Fibroblast of villous mesenchyme (primary cell): ENCODE data around the gene COMMD2. TPM values are rescaled to one million over a fixed set of nuclear protein-coding genes. Genes with fewer than 3 reads are reported as not detected.

Experiments used
- DNase-seq: peaks from one replicate; pipeline ENCODE4 v3.0.0-alpha.2; 2010; ENCODE audit warnings: low read depth
- H3K4me3 ChIP-seq: 2 replicates; pipeline ENCODE4 v1.5.1; 2011; ENCODE audit warnings: low read depth, mild to moderate bottlenecking, low read length
- CTCF ChIP-seq: IDR thresholded peaks from 2 replicates; pipeline ENCODE4 v1.5.1; 2012; ENCODE audit warnings: low read depth, mild to moderate bottlenecking, low read length; ENCODE audit not compliant: insufficient read depth
- total RNA-seq: library from RNA; depleted of rRNA; stranded (reverse); fragments of >200 nt; gene quantifications from 2 replicates; pipeline ENCODE4 v1.2.3, GENCODE V29; 2012

The COMMD2 gene
- total RNA-seq, 1 donor: 34.5 TPM

GRCh38 chr3:149776170-149776569 lies 23.9 kb upstream of the COMMD2 start:
- DNase-seq: no peak
- no peak for TF ChIP-seq CTCF
- H3K4me3 ChIP-seq: no peak overlapping the region

GRCh38 chr3:149772861-149773260 lies 20.6 kb upstream of the COMMD2 start:
- DNase-seq: no peak
- TF ChIP-seq CTCF: no peak
- H3K4me3 ChIP-seq: no peak overlapping the region

- TF ChIP-seq CTCF: peak; percentile 83
- H3K4me3 ChIP-seq: no peak overlapping the region
- DNase-seq: peak; percentile 45
Observed at GRCh38 chr3:149771652-149772271, 19.5 kb upstream of the COMMD2 start.

- no peak overlapping the region for H3K4me3 ChIP-seq
- TF ChIP-seq CTCF: peak; percentile 12
- DNase-seq: no peak
Observed at GRCh38 chr3:149770246-149770645, 18.0 kb upstream of the COMMD2 start.

- TF ChIP-seq CTCF: no peak
- no peak for DNase-seq
- no peak overlapping the region for H3K4me3 ChIP-seq
Observed at GRCh38 chr3:149768704-149769103, 16.4 kb upstream of the COMMD2 start.

- no peak for DNase-seq
- TF ChIP-seq CTCF: no peak
- no peak overlapping the region for H3K4me3 ChIP-seq
Observed at GRCh38 chr3:149767720-149768119, 15.4 kb upstream of the COMMD2 start.

- DNase-seq: peak; percentile 55
- H3K4me3 ChIP-seq: no peak overlapping the region
- peak; percentile 60 for TF ChIP-seq CTCF
Observed at GRCh38 chr3:149765762-149766334, 13.6 kb upstream of the COMMD2 start.
